ENCODE results near the gene FNBP1.

The FNBP1 gene

GRCh38 chr9:130042885-130043653 lies at the start of gene FNBP1:
FNBP1 (minus strand) TSS chr9:130043189; CDS start chr9:130042975, 214 bp downstream.
- Histone ChIP-seq H3K27ac (ENCODE audit: low read length) (no peak within 1 kb of the TSS), H2AFZ (ENCODE audit: low read length) (peak within 1 kb of the TSS; percentile 36), H3K9me3 (replicated peaks; ENCODE audit: insufficient read depth, low read length) (no peaks in the 10 kb centered on the region), H3K36me3 (replicated peaks; ENCODE audit: insufficient read depth, low read length) (no peaks in the 10 kb centered on the region), H3K27me3 (replicated peaks; ENCODE audit: insufficient read depth, low read length) (peaks cover 11% of the 10 kb centered on the region; the same call in 1 of the 2 replicates), H3K9ac (ENCODE audit: low read length) (peak within 1 kb of the TSS; percentile 69), H3K4me1 (ENCODE audit: low read length) (peaks cover 25% of the 10 kb centered on the region), H3K79me2 (ENCODE audit: low read length) (peaks cover 30% of the 10 kb centered on the region), H3K9me2 (replicated peaks; ENCODE audit: insufficient read depth, low read length) (no peaks in the 10 kb centered on the region), H3F3A (ENCODE audit: insufficient read depth, low read length) (peaks cover 8% of the 10 kb centered on the region), H4K20me1 (ENCODE audit: insufficient read depth, low read length) (no peaks in the 10 kb centered on the region; the same call in 1 of the 2 replicates), H3K4me2 (ENCODE audit: low read depth, low read length) (peak within 1 kb of the TSS; percentile 74), H3K4me3 (ENCODE audit: low read length) (peak within 1 kb of the TSS; percentile 64)
- TF ChIP-seq EZH2phosphoT487 (IDR thresholded peaks at IDR 0.05; ENCODE audit: low read length) = no peak
- TF ChIP-seq CTCF (IDR thresholded peaks at IDR 0.05; ENCODE audit: low read length) = no peak
- TF ChIP-seq EZH2 (optimal IDR thresholded peaks at IDR 0.05; ENCODE audit: low read depth, low read length) = no peak
- DNase-seq = peak; percentile 59

GRCh38 chr9:130090915-130091314 lies 47.9 kb upstream of the FNBP1 start:
- TF ChIP-seq CTCF (IDR thresholded peaks at IDR 0.05; ENCODE audit: low read length) = no peak
- Histone ChIP-seq H3K36me3 (replicated peaks; ENCODE audit: insufficient read depth, low read length) (no peaks in the 10 kb centered on the region; the same call in 1 of the 2 replicates), H3K27ac (ENCODE audit: low read length) (no peak overlapping the region), H4K20me1 (ENCODE audit: insufficient read depth, low read length) (no peaks in the 10 kb centered on the region), H3K4me1 (ENCODE audit: low read length) (no peaks in the 10 kb centered on the region), H3K27me3 (replicated peaks; ENCODE audit: insufficient read depth, low read length) (no peaks in the 10 kb centered on the region), H3K4me3 (ENCODE audit: low read length) (no peak overlapping the region), H3K9me2 (replicated peaks; ENCODE audit: insufficient read depth, low read length) (no peaks in the 10 kb centered on the region), H3K79me2 (ENCODE audit: low read length) (no peaks in the 10 kb centered on the region), H3K9ac (ENCODE audit: low read length) (no peak overlapping the region), H3K4me2 (ENCODE audit: low read depth, low read length) (no peak overlapping the region), H2AFZ (ENCODE audit: low read length) (no peak overlapping the region), H3F3A (ENCODE audit: insufficient read depth, low read length) (no peaks in the 10 kb centered on the region), H3K9me3 (replicated peaks; ENCODE audit: insufficient read depth, low read length) (no peaks in the 10 kb centered on the region)
- no peak for DNase-seq

DNA sequence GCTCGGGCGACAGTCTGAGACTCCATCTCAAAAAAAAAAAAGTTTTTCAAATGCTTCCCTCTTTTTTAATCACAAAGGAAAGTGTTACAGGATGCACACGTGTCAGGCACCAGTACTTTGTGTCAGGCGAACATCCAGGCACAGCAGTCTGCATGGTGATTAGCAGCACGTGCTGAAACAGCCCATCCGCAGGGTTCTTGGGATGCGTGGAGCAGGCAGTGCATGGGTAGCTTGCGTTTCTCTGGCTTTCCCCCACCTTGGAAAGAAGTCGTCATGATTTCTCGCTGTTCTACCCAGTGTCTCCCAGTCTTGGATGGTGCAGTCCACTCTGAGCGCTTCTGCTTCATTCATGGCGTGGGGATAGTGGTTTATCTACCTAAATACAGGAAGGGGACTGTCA lies 46.2 kb upstream of the FNBP1 start:
- Histone ChIP-seq H3K27ac (ENCODE audit: low read length) (no peak overlapping the region), H4K20me1 (ENCODE audit: insufficient read depth, low read length) (no peaks in the 10 kb centered on the region), H3F3A (ENCODE audit: insufficient read depth, low read length) (no peaks in the 10 kb centered on the region), H2AFZ (ENCODE audit: low read length) (no peak overlapping the region), H3K9ac (ENCODE audit: low read length) (no peak overlapping the region), H3K9me3 (replicated peaks; ENCODE audit: insufficient read depth, low read length) (no peaks in the 10 kb centered on the region), H3K4me2 (ENCODE audit: low read depth, low read length) (no peak overlapping the region), H3K79me2 (ENCODE audit: low read length) (no peaks in the 10 kb centered on the region), H3K27me3 (replicated peaks; ENCODE audit: insufficient read depth, low read length) (no peaks in the 10 kb centered on the region), H3K36me3 (replicated peaks; ENCODE audit: insufficient read depth, low read length) (no peaks in the 10 kb centered on the region; the same call in 1 of the 2 replicates), H3K9me2 (replicated peaks; ENCODE audit: insufficient read depth, low read length) (no peaks in the 10 kb centered on the region), H3K4me3 (ENCODE audit: low read length) (no peak overlapping the region), H3K4me1 (ENCODE audit: low read length) (no peaks in the 10 kb centered on the region)
- TF ChIP-seq CTCF (IDR thresholded peaks at IDR 0.05; ENCODE audit: low read length) = no peak
- no peak for TF ChIP-seq EZH2 (optimal IDR thresholded peaks at IDR 0.05; ENCODE audit: low read depth, low read length)
- no peak for TF ChIP-seq EZH2phosphoT487 (IDR thresholded peaks at IDR 0.05; ENCODE audit: low read length)
- no peak for DNase-seq
